OCI-LY7 (cell line): ENCODE data around the gene ABR. TPM values are rescaled to one million over a fixed set of nuclear protein-coding genes. Genes with fewer than 3 reads are reported as not detected.

Experiments used
- BruUV-seq: library from RNA; stranded (reverse); fragments of 400-500 nt; replicated peaks from 2 replicates; lab custom pipeline; 2021; lab: Mats Ljungman, UMichigan
- CTCF ChIA-PET: fragments of 300-600 bp; sonication (Branson Sonifier 250); formaldehyde crosslinking; loops from one replicate; lab custom pipeline; 2022; ENCODE audit warnings: antibody characterized with exemption; ENCODE audit not compliant: unreplicated experiment; lab: Charles Lee
- POLR2A ChIA-PET: fragments of 300-600 bp; sonication (Branson Sonifier 250); formaldehyde crosslinking; loops from one replicate; lab custom pipeline; 2022; ENCODE audit warnings: antibody characterized with exemption; lab: Charles Lee
- DNase-seq: peaks from one replicate; pipeline ENCODE4 v3.0.0-alpha.2; 2015; ENCODE audit warnings: low spot score
- H2AFZ ChIP-seq: fragments of 200-600 bp; sonication (generic), shearing (Covaris generic); 2 replicates; pipeline ENCODE4 v1.6.1; 2014; ENCODE audit warnings: mild to moderate bottlenecking, antibody characterized with exemption, low read length, moderate library complexity
- H3K27ac ChIP-seq: fragments of 200-600 bp; sonication (generic); 2 replicates; pipeline ENCODE4 v1.5.1; 2014; ENCODE audit warnings: mixed run types, low read depth, mild to moderate bottlenecking, moderate library complexity, low read length, inconsistent platforms; ENCODE audit not compliant: poor library complexity, severe bottlenecking
- H3K36me3 ChIP-seq: fragments of 200-600 bp; sonication (generic); 2 replicates; pipeline ENCODE4 v1.6.1; 2014; ENCODE audit warnings: mild to moderate bottlenecking, antibody characterized with exemption, low read length, moderate library complexity, mixed read lengths; ENCODE audit not compliant: insufficient read depth
- H3K4me1 ChIP-seq: fragments of 200-600 bp; sonication (generic); 2 replicates; pipeline ENCODE4 v1.5.1; 2014; ENCODE audit warnings: mild to moderate bottlenecking, low read length; ENCODE audit not compliant: insufficient read depth, poor library complexity, severe bottlenecking
- H3K4me2 ChIP-seq: fragments of 200-600 bp; sonication (generic); 2 replicates; pipeline ENCODE4 v1.6.1; 2014; ENCODE audit warnings: mild to moderate bottlenecking, low read length
- H3K4me3 ChIP-seq: fragments of 200-600 bp; sonication (generic); 2 replicates; pipeline ENCODE4 v1.5.1; 2014; ENCODE audit warnings: mild to moderate bottlenecking, low read depth, low read length; ENCODE audit not compliant: poor library complexity, severe bottlenecking
- H3K79me2 ChIP-seq: fragments of 200-600 bp; sonication (generic); 2 replicates; pipeline ENCODE4 v1.6.1; 2016; ENCODE audit warnings: low read depth, mild to moderate bottlenecking, low read length, moderate library complexity, mixed read lengths; ENCODE audit not compliant: insufficient read depth
- H3K9me2 ChIP-seq: fragments of 200-600 bp; sonication (generic); 2 replicates; pipeline ENCODE4 v1.6.1; 2016; ENCODE audit warnings: mild to moderate bottlenecking, low read length, mixed read lengths; ENCODE audit not compliant: insufficient read depth
- H3K9me3 ChIP-seq: fragments of 200-600 bp; sonication (generic); 2 replicates; pipeline ENCODE4 v1.6.1; 2014; ENCODE audit warnings: mild to moderate bottlenecking, mixed run types, low read length, mixed read lengths
- H4K20me1 ChIP-seq: fragments of 200-600 bp; sonication (generic); 2 replicates; pipeline ENCODE4 v1.6.1; 2014; ENCODE audit warnings: mild to moderate bottlenecking, antibody characterized with exemption, low read length, moderate library complexity, mixed read lengths; ENCODE audit not compliant: insufficient read depth
- CTCF ChIP-seq: fragments of 200-600 bp; sonication (generic); conservative IDR thresholded peaks from 2 replicates; pipeline ENCODE4 v1.5.1; 2014; ENCODE audit warnings: mild to moderate bottlenecking, antibody characterized with exemption, low read length, moderate library complexity, mixed read lengths
- EZH2phosphoT487 ChIP-seq: fragments of 200-600 bp; sonication (generic); IDR thresholded peaks from 2 replicates; pipeline ENCODE4 v1.6.1; 2018; ENCODE audit warnings: low read depth, borderline replicate concordance, mild to moderate bottlenecking, mixed run types, antibody characterized with exemption, low read length, moderate library complexity, mixed read lengths
- intact Hi-C: fragments of 100-400 bp; cut with micrococcal nuclease; formaldehyde crosslinking; loops from one replicate; pipeline ENCODE4 v1.10.0; 2022; ENCODE audit not compliant: unreplicated experiment
- total RNA-seq, 2 experiments: library from RNA; depleted of rRNA in 1 of 2; stranded (reverse); fragments of >200 nt in 1 of 2; shearing (Covaris generic) in 1 of 2; gene quantifications; 2 replicates each; pipeline ENCODE4 v1.2.3, GENCODE V29; 2014 to 2022

Gene ABR
- total RNA-seq, 2 experiments from 2014 or later, result 164 to 181 TPM

GRCh38 chr17:1160591-1161390, 19.0 kb downstream of the ABR start:
- no TSS peak for BruUV-seq

GRCh38 chr17:1159431-1160180, 20.2 kb downstream of the ABR start:
- no peak overlapping the region for H3K27ac ChIP-seq
- H3K36me3 ChIP-seq, result peaks cover 44% of the 10 kb centered on the region
- H4K20me1 ChIP-seq, result no peaks in the 10 kb centered on the region
- H3K4me1 ChIP-seq, result peaks cover under 1% of the 10 kb centered on the region
- CTCF ChIA-PET, result no interaction called here
- peaks cover 44% of the 10 kb centered on the region for H3K79me2 ChIP-seq
- TF ChIP-seq EZH2phosphoT487, result no peak
- no peak for TF ChIP-seq CTCF
- no peak overlapping the region for H2AFZ ChIP-seq
- no peak overlapping the region for H3K4me3 ChIP-seq
- DNase-seq, result no peak
- intact Hi-C loops, result no loop called here
- H3K9me2 ChIP-seq, result no peaks in the 10 kb centered on the region
- no peak overlapping the region for H3K4me2 ChIP-seq
- POLR2A ChIA-PET, result no interaction called here
- BruUV-seq, result no TSS peak
- H3K9me3 ChIP-seq, result no peaks in the 10 kb centered on the region

More at GRCh38 chr17:1160591-1161390, 19.0 kb downstream of the ABR start:
- TF ChIP-seq CTCF (no peak), EZH2phosphoT487 (no peak)
- CTCF ChIA-PET, result no interaction called here
- POLR2A ChIA-PET, result interaction anchor here (0.6 kb wide), 1 partner anchor 218 kb away, joined by 3 read pairs; no protein-coding TSS in a partner anchor
- Histone ChIP-seq H3K4me3 (no peak overlapping the region), H4K20me1 (no peaks in the 10 kb centered on the region; the same call in 1 of the 2 replicates), H2AFZ (no peak overlapping the region), H3K9me2 (no peaks in the 10 kb centered on the region), H3K79me2 (peaks cover 50% of the 10 kb centered on the region), H3K4me2 (no peak overlapping the region), H3K9me3 (no peaks in the 10 kb centered on the region), H3K36me3 (peaks cover 39% of the 10 kb centered on the region), H3K4me1 (peaks cover 12% of the 10 kb centered on the region), H3K27ac (no peak overlapping the region)
- intact Hi-C loops, result no loop called here
- DNase-seq, result no peak
